HCT116 (cell line): ENCODE data around the gene FGF14.

Source experiments
- ATF3 ChIP-seq: IDR thresholded peaks from 2 replicates; pipeline ENCODE4 v1.6.1; 2012
- CEBPB ChIP-seq: IDR thresholded peaks from 2 replicates; pipeline ENCODE4 v1.6.1; 2012; ENCODE audit warnings: low read depth
- EZH2 ChIP-seq: fragments of 200-600 bp; sonication (generic); IDR thresholded peaks from 2 replicates; pipeline ENCODE4 v1.6.1; 2017; ENCODE audit warnings: antibody characterized with exemption, mixed run types
- FOSL1 ChIP-seq: IDR thresholded peaks from 2 replicates; pipeline ENCODE4 v1.6.1; 2012; ENCODE audit warnings: low read depth
- JUND ChIP-seq: IDR thresholded peaks from 2 replicates; pipeline ENCODE4 v1.6.1; 2012
- MAX ChIP-seq: IDR thresholded peaks from 2 replicates; pipeline ENCODE4 v1.6.1; 2012
- POLR2A ChIP-seq: IDR thresholded peaks from 2 replicates; pipeline ENCODE4 v1.7.0; 2011; ENCODE audit warnings: borderline replicate concordance; ENCODE audit not compliant: insufficient read depth, insufficient read length; ENCODE audit errors: extremely low read depth
- YY1 ChIP-seq: IDR thresholded peaks from 2 replicates; pipeline ENCODE4 v1.6.1; 2011; ENCODE audit warnings: low read length, low read depth, moderate library complexity, mild to moderate bottlenecking; ENCODE audit not compliant: insufficient replicate concordance; ENCODE audit errors: extremely low read depth
- TF ChIP-seq, protein P1 (sequence below), 3 experiments: fragments of 200-600 bp in 1 of 3; sonication (generic) in 1 of 3; IDR thresholded peaks in 2 of 3; conservative IDR thresholded peaks in 1 of 3; 2 replicates each; pipeline ENCODE4 v1.5.1; 2012 to 2017; ENCODE audit warnings: low read depth in 2 of 3, low read length in 2 of 3, antibody characterized with exemption in 1 of 3, borderline replicate concordance in 1 of 3, control low read depth in 1 of 3, mild to moderate bottlenecking in 1 of 3, mixed read lengths in 1 of 3, mixed run types in 1 of 3, moderate library complexity in 1 of 3; ENCODE audit not compliant: insufficient read depth in 1 of 3

DNA sequence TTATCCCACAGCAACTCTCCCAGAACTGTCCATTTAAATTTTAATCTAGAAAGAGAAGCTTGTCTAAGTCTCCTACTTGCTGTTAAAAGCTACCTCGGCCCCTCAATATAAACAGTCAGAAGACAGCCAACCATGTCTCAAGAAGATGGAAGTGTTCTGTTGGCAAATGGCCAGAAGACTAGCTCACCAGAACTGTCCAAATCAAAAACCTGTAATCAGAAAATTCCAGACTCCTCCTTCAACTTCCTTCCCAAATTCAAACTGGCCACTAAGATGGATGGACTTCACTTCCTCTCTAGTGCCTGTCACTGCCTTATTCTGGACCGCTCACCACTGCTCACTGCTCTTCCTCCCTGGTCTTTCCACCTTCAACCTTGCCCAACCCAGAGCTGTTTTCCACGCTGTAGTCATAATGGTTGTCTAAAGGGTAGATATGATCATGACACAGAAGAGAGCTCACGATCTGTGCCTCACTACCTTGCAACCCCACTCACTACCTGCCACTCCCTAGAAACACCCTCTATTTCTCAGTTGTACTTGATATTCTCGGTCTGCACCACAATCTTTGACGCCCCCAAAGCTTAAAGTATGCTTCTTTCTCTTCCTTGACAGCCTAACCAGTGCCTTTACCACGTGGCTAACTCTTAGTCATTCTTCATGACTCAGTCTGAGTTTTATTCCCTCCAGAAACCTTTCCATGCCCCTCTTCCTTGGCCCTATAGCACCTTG lies 9.2 kb downstream of the FGF14 start:
- TF ChIP-seq, protein P1, sequence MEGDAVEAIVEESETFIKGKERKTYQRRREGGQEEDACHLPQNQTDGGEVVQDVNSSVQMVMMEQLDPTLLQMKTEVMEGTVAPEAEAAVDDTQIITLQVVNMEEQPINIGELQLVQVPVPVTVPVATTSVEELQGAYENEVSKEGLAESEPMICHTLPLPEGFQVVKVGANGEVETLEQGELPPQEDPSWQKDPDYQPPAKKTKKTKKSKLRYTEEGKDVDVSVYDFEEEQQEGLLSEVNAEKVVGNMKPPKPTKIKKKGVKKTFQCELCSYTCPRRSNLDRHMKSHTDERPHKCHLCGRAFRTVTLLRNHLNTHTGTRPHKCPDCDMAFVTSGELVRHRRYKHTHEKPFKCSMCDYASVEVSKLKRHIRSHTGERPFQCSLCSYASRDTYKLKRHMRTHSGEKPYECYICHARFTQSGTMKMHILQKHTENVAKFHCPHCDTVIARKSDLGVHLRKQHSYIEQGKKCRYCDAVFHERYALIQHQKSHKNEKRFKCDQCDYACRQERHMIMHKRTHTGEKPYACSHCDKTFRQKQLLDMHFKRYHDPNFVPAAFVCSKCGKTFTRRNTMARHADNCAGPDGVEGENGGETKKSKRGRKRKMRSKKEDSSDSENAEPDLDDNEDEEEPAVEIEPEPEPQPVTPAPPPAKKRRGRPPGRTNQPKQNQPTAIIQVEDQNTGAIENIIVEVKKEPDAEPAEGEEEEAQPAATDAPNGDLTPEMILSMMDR (IDR thresholded peaks at IDR 0.05 in 2 of 3, conservative IDR thresholded peaks at IDR 0.05 in 1 of 3; ENCODE audit: borderline replicate concordance in 1 of 3, insufficient read depth in 1 of 3, low read depth in 2 of 3, low read length in 2 of 3), result no peak
- TF ChIP-seq FOSL1, result no peak
- TF ChIP-seq POLR2A, result no peak
- no peak for TF ChIP-seq JUND
- no peak for TF ChIP-seq YY1
- no peak for TF ChIP-seq EZH2
- no peak for TF ChIP-seq MAX
- no peak for TF ChIP-seq CEBPB
- no peak for TF ChIP-seq ATF3
